ENCODE results near the gene RTP5.
"Not testable (repeated sequence)": the region's sequence is repeated elsewhere in the genome, so short reads cannot be mapped to it uniquely, and the experiment has no call there.

The RTP5 gene

DNA sequence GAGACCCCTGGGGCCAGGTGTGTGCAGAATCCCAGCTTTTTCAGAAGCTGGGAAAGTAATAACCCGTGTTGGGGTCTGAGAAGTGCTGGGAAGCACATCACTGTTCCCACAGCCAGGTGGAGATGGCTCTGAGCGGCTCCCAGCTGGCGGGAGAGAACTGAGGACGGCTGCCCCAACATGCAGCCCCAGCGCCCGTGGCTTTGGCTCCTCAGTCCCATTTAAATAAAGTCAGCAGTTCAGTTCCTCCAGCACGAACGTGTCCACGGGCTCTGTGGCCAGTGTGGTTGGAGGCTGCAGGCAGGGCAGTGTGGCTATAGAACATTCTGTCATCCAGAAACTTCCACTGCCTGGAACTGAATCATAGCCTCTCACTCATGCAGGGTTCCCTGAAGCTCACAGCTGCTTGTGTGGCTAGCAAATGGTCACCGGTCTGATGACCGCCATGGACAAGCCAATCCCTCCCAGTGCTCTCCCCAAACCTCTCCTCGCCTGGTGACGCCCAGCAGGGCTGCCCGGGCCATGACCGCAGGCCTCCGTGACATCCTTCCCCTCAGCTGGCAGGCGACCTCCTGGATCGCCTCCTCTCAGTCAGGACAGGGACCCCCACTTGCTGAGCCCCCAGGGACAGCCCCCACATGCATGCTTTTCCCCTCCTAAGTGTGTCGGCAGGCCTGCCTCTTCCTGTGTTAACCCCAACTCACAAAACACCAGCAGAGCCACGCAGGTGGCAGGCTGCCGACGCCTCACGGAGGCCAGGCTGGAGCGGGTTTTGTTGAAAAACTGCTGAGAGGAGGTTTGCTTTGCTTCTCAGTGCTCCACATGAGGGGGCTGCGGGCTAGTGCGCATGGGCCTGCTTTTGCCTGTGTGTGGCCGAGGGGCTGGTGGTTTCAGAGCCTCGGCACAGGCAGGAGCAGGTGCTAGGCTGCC is 1.3 kb downstream of the RTP5 start:
- peak; percentile 59 for DNase-seq (ENCODE audit: low spot score)

DNA sequence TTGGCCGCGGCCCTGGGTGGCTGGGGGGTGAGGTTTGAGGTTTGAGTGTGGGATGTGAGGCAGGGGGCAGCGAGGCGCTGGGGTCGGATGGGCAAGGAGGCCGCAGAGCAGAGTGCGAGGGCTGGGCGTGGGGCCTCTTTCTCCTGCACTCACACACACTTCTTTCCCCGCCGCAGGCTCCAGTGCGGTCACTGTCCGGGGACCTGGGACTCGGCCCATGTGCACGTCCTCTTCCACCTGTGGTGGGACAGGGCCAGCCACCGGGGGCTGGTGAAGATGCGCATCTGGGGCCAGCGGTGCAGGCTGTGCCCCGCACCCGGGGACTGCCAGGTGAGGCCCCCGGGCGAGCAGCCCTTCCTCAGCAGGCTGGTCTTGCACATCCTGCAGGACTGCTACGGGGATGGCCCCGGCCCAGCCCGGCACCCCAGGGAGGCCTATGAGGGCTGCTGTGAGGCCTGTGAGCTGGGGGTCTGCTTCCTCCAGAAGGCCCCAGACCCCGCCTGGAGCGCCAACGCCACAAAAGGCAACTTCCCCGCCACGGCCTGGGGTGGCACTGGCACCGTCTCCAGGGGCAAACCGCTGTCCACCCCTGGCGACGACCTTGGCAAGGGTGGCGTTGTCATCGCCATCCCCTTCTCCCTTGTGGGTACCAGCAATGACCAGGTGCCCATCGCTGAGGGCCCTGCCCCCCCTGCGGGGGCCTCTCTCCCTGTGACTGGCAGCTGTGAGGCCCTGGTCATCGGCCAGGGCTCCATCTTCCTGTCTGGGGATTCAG is 2.2 kb downstream of the RTP5 start:
- DNase-seq (ENCODE audit: low spot score): no peak

DNA sequence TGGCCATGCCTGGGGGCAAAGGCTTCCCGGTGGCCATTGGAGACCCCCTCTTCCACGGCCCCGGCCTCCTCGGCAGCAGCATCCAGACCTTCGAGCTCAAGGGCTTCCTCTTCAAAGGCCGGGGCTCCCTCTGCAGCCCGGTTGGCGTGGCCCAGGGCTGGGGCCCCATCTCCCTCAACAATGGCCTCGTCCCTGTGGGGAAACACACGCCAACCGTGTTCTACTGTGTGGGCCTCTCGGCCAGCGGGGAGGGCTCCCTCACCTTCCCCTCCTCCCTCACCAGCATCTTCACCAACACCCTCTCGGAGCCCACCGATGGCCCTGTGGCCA is 2.7 kb downstream of the RTP5 start:
- DNase-seq (ENCODE audit: low spot score): no peak

DNA sequence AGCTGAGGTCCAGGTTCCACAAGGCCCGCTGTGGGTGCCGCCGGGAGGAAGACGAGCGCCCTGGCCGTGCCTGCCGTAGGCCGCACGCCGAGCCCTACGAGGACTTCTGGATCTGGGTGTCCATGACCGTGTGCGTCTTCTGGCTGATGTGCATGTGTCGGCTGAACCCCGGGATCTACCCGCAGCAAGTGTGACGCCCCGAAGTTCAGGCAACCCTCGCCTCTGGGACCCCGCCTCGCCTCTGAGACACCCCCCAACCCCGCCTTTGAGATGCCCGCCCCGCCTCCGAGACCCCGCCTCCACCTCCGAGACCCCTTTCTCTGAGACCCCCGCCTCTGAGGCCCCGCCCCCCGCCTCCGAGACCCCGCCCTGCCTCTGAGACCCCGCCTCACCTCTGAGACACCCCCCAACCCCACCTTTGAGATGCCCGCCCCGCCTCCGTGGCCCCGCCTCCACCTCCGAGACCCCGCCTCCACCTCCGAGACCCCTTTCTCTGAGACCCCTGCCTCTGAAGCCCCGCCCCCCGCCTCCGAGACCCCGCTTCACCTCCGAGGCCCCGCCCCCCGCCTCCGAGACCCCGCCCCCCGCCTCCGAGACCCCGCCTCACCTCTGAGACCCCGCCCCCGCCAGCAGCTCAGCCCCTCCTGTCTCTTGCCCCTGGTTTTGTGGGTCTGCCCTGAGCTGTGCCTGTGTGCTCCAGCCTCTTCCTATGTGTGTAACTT is 3.7 kb downstream of the RTP5 start:
- DNase-seq (ENCODE audit: low spot score): no peak

DNA sequence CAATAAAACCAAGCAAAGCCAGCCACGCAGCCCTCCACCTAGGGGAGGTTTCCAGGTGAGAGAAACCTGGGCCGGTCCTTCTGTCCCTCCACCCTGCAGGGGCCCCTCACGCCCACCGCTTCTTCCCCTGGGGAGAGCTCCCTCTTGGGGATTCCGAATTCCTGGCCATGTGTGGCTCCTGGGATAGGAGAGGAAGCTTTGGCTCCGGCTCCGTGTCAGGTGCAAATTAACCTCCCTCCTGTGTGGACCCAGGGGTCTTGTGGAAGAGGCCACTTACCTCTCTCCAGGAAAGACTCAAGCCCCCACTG is 4.2 kb downstream of the RTP5 start:
- DNase-seq (ENCODE audit: low spot score): no peak

DNA sequence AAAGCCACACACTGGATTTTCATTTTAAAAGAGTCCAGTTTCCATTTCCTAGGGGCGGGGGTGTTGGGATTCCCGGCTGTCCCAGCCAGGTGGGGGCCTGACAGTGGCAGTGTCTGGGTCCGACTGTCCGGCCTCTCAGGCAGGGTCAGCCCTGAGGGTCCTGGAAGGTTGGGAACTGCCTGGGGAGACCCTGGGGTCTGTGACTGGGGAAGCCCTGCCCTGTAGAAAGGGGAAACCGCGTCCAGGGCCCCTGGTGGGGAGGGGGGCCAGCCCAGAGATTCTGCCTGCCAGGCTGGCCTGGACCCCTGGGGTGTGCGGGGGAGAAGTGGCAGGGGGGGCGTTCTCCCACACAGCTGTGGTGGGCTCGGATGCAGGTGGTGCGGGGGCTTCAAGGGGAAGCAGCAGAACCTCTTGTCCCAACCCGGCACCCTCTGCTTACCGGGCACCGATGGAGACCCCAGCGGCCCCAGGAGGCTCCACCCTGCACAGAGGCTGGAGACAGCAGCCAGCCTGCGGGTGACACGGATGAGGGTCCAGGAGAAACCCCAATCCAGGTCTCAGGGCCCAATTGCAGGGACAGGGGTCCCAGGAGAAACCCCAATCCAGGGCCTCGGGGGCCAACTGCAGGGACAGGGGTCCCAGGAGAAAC is 4.9 kb downstream of the RTP5 start:
- no peak for DNase-seq (ENCODE audit: low spot score)

DNA sequence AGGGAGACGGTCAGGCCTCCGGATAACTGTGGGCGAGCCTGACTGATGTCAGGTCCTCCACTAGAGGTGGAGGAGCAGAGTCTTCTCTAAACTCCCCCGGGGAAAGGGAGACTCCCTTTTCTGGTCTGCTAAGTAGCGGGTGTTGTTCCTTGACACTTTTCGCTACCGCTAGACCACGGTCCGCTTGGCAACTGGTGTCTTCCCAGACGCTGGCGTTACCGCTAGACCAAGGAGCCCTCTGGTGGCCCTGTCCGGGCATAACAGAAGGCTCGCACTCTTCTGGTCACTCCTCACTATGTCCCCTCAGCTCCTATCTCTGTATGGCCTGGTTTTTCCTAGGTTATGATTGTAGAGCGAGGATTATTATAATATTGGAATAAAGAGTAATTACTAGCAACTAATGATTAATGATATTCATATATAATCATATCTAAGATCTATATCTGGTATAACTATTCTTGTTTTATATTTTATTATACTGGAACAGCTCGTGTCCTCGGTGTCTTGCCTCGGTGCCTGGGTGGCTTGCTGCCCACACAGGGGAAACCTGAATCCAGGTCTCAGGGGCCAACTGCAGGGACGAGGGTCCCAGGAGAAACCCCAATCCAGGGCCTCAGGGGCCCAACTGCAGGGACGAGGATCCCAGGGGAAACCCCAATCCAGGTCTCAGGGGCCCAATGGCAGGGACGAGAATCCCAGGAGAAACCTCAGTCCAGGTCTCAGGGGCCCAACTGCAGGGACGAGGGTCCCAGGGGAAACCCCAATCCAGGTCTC is 6.4 kb downstream of the RTP5 start:
- not testable (repeated sequence) for DNase-seq (ENCODE audit: low spot score)

DNA sequence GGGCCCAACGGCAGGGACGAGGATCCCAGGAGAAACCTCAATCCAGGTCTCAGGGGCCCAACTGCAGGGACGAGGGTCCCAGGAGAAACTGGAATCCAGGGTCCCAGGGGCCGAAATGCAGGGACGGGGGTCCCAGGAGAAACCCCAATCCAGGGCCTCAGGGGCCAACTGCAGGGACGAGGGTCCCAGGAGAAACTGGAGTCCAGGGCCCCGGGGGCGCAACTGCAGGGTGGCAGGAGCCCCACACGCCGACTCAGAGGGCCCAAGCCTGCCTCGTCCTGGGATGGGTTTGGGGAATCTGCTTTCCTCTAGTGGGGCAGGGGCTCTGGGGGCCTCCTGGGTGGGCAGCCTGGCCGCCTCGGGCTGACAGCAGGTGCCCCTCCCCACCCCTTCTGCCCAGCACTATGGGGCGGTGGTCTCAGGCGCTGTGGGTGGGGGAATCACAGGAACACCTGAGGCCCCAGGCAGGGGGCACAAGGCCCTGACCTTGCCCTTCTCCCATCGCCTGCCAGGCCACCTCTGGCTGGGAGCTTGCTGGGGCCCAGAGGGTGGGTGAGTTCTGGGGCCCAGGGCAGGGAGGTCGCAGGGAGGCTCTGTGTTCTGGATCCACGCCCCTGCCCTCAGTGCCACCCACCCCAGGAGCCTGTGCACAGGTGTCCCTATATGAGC is 7.1 kb downstream of the RTP5 start:
- DNase-seq (ENCODE audit: low spot score): no peak

DNA sequence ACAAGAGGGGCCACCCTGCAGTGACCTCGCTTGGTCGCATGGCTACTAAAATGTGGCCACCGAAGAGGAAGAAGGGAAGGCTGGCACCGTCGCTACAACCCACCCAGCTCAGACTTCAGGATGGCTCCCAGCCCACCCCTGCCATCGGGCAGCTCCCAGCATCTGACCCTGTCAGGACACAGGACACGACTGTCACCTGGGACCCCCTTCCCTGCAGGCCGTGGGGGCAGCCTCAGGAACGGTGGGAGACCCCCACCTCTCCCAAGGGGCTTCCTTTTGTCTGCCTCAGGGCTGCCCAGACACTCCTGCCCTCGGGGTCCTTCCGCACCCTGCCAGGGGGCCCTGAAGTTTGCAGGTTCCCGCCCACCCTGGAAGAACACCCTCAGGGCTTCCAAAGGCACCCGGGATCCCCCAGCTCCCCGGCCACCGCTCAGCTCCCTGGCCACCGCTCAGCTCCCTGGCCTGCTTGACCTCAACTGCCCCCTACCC is 7.7 kb downstream of the RTP5 start:
- DNase-seq (ENCODE audit: low spot score): no peak

DNA sequence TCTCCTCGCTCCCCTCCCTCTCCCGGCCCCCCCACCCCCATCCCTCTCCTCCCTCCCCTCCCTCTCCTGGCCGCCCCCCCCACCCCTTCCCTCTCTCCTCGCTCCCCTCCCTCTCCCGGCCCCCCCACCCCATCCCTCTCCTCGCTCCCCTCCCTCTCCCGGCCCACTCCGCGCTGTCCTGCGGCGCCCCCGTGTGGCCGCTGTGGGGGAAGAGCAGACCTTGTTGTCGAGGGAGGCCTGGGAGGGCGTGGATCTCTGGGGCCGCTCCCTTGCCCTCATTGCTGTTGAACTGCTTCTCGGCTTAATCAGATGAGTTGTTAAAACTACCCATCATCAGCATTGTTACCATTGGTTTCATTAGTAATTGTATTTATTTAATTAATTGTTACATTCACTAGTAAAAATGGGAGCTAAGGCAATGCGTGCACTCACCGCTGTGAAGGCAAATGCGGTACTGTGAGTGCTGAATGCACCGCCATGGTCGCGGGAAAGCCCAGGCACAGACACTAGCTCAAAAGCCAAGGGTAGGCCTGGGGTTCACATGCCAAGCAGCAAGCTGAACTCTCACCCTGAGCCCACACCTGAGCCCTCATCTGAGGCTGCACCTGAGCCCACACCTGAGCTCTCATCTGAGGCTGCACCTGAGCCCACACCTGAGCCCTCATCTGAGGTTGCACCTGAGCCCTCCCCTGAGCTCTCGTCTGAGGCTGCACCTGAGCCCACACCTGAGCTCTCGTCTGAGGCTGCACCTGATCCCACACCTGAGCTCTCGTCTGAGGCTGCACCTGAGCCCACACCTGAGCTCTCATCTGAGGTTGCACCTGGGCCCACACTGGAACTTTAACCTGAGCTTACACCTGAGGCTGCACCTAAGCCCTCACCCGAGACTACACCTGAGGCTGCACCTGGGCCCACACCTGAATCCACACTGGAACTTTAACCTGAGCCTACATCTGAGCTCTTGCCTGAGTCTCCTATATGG is 8.8 kb downstream of the RTP5 start:
- peak; percentile 86 for DNase-seq (ENCODE audit: low spot score)

DNA sequence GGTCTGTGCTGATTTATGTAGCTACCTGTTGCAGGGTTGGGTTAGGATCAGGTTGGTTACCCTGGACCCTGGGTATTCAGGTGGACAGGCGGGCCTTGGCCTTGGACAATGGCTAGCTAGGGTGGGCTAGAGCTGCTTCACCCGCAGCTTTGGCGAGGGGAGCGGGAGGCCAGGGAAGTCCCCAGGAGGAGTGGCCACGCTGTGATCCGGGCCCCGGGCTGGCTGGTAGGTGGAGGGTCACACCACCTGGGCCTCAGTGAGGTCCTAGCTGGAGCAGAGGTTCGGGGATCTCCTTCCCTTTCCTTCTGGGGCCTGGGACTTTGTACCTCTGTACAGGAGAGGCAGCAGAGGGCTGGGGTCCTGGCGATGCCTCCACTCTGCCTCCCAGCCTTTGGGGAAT is 9.8 kb downstream of the RTP5 start:
- no peak for DNase-seq (ENCODE audit: low spot score)

DNA sequence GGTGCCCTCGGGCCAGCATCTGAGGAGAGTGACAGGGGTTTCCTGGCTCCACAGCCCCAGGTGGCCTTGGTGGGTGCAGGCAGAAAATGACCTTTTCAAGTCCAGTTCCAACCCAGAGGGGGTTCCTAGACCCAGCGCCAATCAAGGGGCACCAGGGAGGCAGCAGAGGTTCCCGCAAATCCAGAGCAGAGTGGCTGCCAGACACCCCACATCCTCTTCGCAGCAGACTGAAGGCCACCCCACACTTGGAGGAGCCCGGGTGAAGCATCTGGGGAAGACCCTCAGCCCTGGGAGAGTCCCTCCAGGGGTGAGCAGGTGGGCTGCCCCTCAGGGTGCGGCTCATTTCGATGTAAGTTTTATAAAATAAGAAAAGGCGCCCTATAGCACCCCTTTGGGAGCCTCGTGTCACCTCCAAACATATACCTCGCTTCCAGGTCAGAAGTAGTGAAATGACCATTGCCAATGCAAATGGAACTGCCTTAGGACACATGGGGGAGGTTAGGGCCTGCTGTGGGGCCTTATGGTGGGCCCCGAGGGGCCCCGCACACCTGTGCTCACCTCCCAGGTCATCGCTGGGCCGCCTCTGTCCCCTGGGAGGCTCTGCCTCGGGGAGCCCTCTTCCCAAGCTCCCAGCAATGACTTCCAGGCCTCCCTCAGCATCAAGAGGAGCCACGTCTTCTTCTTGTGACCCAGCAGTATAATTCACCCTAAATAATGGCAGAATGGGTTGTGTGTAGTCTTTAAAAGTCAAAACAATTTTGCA is 11.0 kb downstream of the RTP5 start:
- no peak for DNase-seq (ENCODE audit: low spot score)

DNA sequence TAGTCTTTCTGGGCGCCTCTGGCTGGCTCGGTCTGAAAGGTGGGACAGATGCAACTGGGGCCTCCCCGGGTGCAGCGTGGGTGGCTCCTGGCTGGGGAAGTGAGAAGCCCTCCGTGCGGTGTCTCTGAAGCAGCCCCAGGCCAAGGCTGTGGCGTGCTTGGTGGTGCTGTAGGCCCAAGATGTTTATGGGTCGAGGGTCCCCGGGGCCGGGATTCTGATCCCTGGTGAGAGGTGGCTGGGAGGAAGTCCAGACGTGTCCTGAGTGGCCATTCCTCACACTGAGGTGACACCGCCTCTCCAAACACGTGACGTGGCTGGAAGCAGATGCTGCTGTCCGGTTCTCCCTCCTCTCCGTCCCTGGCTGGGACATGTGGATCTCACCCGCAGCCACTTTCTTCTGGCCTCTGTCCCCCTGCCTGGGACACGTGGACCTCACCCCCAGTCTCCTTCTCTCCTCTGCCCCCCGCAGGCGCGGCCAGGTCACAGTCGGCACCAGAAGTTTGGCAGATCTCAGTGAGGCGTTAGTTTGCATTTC is 12.6 kb downstream of the RTP5 start:
- peak; percentile 44 for DNase-seq (ENCODE audit: low spot score)

DNA sequence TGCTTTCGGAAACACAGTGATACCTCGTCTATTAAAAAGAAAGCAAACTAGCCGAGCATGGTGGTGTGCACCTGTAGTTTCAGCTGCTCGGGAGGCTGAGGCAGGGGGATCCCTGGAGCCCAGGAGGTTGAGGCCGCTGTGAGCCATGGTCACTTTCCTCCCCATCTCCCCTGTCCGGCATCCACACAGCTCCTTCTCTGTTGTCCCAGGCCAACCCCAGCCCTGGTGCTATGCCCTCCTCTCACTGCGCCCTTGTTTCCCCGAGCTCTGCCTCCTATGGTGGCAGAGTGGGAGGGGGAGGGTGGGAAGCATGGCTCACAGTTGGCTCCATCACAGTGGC is 15.4 kb downstream of the RTP5 start:
- no peak for DNase-seq (ENCODE audit: low spot score)

DNA sequence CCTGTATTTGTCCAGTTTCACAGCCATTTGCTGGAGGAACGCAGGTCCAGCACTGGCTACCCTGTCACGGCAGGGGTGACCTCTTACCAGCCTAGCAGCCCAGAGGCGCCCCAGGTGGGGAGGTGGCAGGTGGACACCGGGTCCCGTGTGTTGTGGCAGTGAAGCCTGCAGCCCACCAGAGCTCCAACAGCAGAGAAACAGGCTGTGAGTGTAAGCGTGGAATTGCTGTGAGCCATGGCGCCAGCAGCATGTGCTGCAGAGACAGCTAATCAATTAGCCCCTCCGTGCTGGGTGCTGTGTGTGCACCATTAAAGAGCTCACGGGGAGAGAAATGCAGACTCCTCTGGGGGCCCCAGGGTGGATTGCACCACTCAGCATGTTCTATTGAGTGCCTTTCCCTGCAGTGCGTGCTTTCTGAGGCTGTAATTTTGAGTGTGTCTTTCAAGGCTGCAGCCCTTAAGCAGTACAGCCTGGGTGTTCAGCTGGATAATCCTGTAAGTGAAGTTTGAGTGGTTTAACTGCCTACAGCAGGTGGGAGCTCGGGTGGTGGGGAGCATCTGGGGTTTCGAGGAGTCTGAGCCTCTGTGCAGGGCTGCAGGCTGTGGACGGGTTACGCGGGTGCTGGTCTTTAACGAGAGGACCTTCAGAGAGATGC is 15.9 kb downstream of the RTP5 start:
- DNase-seq (ENCODE audit: low spot score): no peak

DNA sequence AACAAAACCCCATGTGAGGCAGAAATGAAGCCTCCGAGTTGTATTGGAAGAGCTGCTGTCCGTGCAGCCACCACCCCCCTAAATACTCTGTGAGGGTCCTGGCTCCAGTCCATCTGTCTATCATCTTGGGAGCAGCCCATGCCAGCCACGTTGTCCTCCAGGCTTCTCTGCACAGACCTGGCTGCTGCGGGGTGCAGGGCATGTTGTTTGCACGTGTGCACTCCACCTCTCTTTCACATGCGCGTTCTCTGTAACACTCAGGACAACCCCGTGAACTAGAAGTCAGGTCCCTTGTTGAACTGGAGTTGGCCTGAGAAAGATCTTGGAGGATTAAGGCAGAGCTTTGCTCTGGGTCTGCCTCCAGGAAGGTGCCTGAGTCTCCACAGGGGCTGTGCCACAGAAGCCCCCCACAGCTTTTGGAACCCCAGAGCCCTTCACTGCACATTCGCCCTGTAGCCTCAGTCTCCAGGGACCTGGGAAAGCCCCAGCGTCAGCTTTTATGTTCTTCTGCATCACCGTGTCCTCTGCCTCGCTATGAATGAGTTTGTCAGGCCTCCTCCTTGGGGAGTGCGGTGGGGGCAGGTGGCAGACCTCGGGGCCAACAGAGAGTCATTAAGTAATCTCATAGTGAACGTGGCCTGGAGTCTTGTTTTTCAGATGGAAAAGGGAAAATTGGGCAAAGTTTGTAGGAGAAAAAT is 16.6 kb downstream of the RTP5 start:
- no peak for DNase-seq (ENCODE audit: low spot score)

DNA sequence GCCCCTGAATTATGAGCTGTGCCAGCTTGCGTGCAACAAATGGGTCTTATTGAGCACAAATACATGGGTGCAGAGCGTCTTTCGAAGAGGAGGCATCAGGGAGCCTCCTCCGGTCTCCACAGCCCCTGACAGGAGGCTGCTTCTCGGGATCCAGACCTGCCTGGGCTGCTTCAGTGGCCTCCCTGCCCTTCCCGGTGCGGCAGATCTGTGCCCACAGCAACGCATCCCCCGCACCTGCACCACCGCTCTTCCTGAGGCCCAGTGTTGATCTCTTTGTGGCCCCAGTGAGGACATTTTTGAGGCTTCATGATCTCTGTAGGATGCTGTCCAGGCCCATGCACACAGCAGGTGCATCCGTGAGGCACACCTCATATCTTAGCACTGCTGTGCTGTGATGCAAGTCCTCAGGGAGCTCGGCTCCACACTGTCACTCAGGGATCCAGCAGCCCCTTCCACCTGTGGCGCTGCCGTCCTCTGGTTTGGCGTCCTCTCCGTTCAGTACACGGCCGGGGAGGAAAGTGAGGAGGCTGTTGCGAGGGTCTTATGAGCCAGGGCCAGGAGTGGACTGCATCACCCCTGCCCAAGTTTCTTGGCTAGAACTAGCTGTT is 17.4 kb downstream of the RTP5 start:
- no peak for DNase-seq (ENCODE audit: low spot score)
